Left ventricle myocardium inferior (tissue), 1 donor: ENCODE measurements around the gene MUC13. TPM values are rescaled to one million over a fixed set of nuclear protein-coding genes. Genes with fewer than 3 reads are reported as not detected.

Source experiments
- DNase-seq: peaks from one replicate; pipeline ENCODE4 v3.0.0-alpha.2; 2020
- H3K27ac ChIP-seq: fragments of 200-600 bp; replicated peaks from 2 replicates; pipeline ENCODE4 v1.8.0; 2021
- H3K27me3 ChIP-seq: fragments of 200-600 bp; 2 replicates; pipeline ENCODE4 v1.8.0; 2021; ENCODE audit warnings: low read depth
- H3K36me3 ChIP-seq: fragments of 200-600 bp; 2 replicates; pipeline ENCODE4 v1.8.0; 2021
- H3K4me1 ChIP-seq: fragments of 200-600 bp; 2 replicates; pipeline ENCODE4 v1.8.0; 2021
- H3K4me3 ChIP-seq: fragments of 200-600 bp; 2 replicates; pipeline ENCODE4 v1.8.0; 2021; ENCODE audit warnings: mild to moderate bottlenecking, moderate library complexity
- H3K9me3 ChIP-seq: fragments of 200-600 bp; replicated peaks from 2 replicates; pipeline ENCODE4 v1.8.0; 2021
- intact Hi-C: fragments of 100-400 bp; cut with micrococcal nuclease; formaldehyde crosslinking; loops from one replicate; pipeline ENCODE4 v1.11.0; 2022
- total RNA-seq: library from RNA; stranded (reverse); fragmentation: NEBNext Ultra II Directional; extraction: Animal tissue kit (Norgen Biotek cat#: 25700); gene quantifications from one replicate; pipeline ENCODE4 v1.2.1, GENCODE V29; 2021
- TF ChIP-seq, protein P1 (sequence below): fragments of 200-600 bp; IDR thresholded peaks from 2 replicates; pipeline ENCODE4 v1.8.0; 2021; ENCODE audit warnings: antibody characterized with exemption, mild to moderate bottlenecking, borderline replicate concordance
- donor health status: DM: no; HTN: yes; CAD: no; lungs with severe emphysema.

The MUC13 gene
- total RNA-seq, 1 donor from 2014 or later, result 0.08 TPM

DNA sequence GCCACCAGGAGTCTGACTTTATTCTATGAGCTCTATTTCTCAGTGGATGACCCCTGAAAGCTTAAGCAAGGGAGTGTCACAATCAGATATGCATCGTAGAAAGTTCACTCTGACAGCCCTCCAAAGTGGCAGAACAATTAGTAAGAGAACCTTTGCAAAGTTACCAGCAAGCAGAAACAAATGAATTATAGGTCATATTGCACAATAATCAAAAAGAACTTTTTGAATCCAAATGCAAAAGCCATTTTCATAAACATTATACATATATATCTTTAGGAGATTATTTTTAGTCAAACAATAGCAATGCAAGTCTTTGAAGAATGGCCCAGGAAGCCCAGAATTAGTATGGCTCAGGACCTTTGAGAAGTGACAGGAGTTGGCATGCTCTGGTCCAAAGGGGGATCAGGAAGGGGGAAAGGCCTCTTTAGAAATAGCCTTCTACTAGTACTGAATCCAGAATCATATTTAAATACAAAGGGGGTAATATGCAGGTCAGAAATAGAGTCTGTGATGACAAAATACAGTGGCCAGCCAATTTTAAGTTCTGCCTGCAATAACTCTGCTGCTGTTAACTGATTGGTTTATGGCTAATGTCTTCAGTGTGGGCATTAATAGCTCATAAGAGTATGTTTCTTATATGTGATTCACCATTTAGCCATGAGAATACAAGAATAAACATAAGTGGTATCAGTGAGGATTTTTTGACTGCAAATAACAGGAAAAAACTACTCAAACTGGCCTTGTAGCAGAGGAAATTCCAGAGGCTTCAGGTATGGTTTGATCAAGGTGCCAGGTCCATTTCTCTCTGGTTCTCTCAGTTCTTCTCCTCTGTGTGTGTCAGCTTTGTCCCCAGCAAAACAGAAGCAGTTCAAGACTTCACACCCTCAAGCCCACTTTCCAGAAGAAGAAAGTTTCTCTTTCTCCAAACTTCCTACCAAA is 30.4 kb downstream of the MUC13 start:
- DNase-seq, result no peak
- H3K4me3 ChIP-seq, result no peak overlapping the region
- H3K36me3 ChIP-seq, result no peaks in the 10 kb centered on the region
- H3K9me3 ChIP-seq, result no peaks in the 10 kb centered on the region
- intact Hi-C loops, result no loop called here
- TF ChIP-seq, protein P1, sequence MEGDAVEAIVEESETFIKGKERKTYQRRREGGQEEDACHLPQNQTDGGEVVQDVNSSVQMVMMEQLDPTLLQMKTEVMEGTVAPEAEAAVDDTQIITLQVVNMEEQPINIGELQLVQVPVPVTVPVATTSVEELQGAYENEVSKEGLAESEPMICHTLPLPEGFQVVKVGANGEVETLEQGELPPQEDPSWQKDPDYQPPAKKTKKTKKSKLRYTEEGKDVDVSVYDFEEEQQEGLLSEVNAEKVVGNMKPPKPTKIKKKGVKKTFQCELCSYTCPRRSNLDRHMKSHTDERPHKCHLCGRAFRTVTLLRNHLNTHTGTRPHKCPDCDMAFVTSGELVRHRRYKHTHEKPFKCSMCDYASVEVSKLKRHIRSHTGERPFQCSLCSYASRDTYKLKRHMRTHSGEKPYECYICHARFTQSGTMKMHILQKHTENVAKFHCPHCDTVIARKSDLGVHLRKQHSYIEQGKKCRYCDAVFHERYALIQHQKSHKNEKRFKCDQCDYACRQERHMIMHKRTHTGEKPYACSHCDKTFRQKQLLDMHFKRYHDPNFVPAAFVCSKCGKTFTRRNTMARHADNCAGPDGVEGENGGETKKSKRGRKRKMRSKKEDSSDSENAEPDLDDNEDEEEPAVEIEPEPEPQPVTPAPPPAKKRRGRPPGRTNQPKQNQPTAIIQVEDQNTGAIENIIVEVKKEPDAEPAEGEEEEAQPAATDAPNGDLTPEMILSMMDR, result no peak
- H3K27ac ChIP-seq, result no peak overlapping the region
- no peaks in the 10 kb centered on the region for H3K27me3 ChIP-seq
- peaks cover 15% of the 10 kb centered on the region for H3K4me1 ChIP-seq

DNA sequence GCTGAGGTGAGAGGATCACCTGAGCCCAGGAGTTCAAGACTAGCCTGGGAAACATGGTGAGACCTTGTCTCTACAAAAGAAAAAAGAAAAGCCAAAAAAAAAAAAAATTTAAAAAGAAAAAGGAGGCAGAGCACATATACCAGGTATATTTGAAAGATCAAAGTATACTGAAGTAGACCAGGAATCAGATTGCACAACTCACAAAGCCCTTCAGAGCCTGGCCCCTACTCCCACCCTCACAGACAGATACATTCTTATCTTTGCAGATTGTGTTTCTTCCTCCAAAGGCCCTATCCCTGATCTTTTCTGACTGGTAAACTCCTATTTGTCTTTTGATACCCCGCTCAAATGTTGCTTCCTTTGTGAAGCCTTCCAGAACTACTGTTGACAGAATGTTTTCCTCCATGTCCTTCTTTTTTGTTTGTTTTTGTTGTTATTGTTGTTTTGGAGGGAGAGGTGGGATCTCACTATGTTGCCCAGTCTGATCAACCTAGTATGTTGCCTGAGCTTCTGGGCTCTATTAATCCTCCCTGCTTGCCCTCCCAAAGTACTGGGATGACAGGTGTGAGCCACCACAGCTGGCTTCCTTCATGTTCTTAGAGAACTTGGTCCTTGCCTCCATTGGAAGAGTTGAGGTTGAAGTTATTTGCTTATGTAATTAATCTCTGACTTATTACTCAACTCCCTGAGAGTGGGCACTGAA is 37.6 kb downstream of the MUC13 start:
- H3K36me3 ChIP-seq, result no peaks in the 10 kb centered on the region
- H3K27ac ChIP-seq, result no peak overlapping the region
- intact Hi-C loops, result no loop called here
- H3K9me3 ChIP-seq, result no peaks in the 10 kb centered on the region
- no peaks in the 10 kb centered on the region for H3K27me3 ChIP-seq
- no peak overlapping the region for H3K4me3 ChIP-seq
- no peak for DNase-seq
- TF ChIP-seq, protein P1, result no peak
- peaks cover 29% of the 10 kb centered on the region for H3K4me1 ChIP-seq

DNA sequence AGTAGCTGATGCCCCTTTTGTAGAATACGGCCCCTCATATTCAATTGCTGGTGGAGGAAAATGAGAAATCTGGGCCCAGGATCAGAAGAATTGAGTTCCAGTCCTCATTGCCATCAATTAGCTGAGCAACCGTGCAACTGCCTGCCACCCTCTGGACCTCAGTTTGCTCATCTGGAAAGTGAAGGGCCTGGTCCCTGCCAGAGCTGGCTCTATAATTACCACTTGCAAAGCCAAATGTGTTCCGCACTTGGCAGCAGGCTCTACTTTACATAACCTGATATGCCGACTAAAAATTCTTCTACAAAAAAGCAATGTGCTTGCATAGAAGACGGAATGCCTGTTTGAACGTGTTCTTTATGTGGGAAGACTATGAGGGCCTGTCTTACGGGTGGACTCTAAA is 38.8 kb downstream of the MUC13 start:
- Histone ChIP-seq H3K4me1 (peaks cover 22% of the 10 kb centered on the region), H3K27ac (no peak overlapping the region), H3K27me3 (no peaks in the 10 kb centered on the region), H3K9me3 (no peaks in the 10 kb centered on the region), H3K4me3 (no peak overlapping the region), H3K36me3 (no peaks in the 10 kb centered on the region)
- intact Hi-C loops, result no loop called here
- TF ChIP-seq, protein P1, result no peak
- no peak for DNase-seq

DNA sequence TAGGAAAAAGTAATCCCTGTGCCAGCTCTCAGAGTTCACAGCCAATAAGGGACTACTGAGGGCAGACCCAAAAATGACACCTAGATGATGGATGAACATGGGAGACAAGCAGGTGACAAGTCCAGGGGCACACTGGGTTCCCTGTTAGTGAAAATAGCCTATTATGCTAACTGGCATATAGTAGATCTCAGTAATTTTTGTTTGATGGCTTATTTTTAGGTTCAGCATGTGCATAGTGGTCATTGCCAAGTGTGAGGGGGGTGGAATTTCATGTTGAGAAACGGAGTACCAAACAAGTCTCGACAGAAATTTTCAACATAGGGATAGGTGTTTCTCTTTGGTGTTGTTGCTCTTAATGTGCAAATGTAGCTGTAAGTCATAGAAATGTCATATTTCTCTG is 41.0 kb downstream of the MUC13 start:
- Histone ChIP-seq H3K4me1 (peaks cover 14% of the 10 kb centered on the region), H3K4me3 (no peak overlapping the region), H3K27me3 (no peaks in the 10 kb centered on the region), H3K36me3 (no peaks in the 10 kb centered on the region), H3K9me3 (no peaks in the 10 kb centered on the region), H3K27ac (no peak overlapping the region)
- no peak for DNase-seq
- intact Hi-C loops, result no loop called here
- TF ChIP-seq, protein P1, result no peak

DNA sequence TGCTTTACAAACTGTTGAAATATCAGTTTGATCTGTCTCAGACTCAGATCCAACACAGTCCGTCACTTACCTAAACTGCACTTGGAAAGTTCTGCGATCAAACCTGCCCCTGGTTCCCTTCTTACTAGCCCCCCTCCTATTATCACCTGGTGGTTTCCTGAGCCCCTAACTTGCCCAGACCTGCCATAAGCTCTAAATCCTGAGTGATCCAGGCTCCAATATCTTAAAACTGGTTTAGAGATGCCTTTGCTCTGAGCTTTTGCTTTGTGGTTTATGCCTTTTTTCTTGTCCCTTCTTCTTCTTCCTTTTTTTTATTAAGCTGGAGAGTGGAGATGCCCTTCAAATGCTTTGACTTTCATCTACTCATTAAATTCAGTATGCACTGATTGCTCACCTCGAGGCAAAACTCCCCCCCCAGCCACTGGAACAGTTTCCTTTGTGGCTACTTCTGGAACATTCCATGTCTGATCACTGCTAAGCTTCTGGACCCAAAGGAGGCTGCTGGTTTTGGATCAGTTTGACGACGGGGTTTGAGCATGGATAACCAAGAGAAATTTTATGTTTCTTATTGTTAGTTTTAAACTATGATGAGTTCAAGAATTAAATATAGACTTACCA is 43.9 kb downstream of the MUC13 start:
- DNase-seq, result no peak
- Histone ChIP-seq H3K27ac (no peak overlapping the region), H3K4me1 (peaks cover 29% of the 10 kb centered on the region), H3K36me3 (no peaks in the 10 kb centered on the region), H3K9me3 (no peaks in the 10 kb centered on the region), H3K27me3 (no peaks in the 10 kb centered on the region), H3K4me3 (no peak overlapping the region)
- intact Hi-C loops, result no loop called here
- TF ChIP-seq, protein P1, result no peak
